ENCODE data around the gene TBX6. TPM values are rescaled to one million over a fixed set of nuclear protein-coding genes. Genes with fewer than 3 reads are reported as not detected.
A peak's percentile ranks its signal among the peaks of the same experiment; 100 is the strongest.

The TBX6 gene
- total and polyA plus RNA-seq, 11 donors, result 0.26 to 0.95 (median 0.72) TPM; not detected in 1

- Histone ChIP-seq H3K36me3 (peaks cover 0 to 65% (median 58%) of the 10 kb centered on the region in 9 donors), H3K4me3 (peak overlapping the region; percentile 84 to 99 (median 96)), H3K9me3 (no peaks in the 10 kb centered on the region), H3K27ac (peak overlapping the region in 10 of 12 donors; percentile 92 to 100 (median 99)), H3K4me1 (peaks cover 0 to 65% (median 54%) of the 10 kb centered on the region in 12 donors), H3K27me3 (no peaks in the 10 kb centered on the region)
- TF ChIP-seq CTCF (IDR thresholded peaks at IDR 0.05) (no peak), POLR2A (IDR thresholded peaks at IDR 0.05) (no peak)
- intact Hi-C loops (cut with DNase I), result loop anchor here in 4 of 10 donors (5.0 to 10.0 kb wide), 4 partner anchors 57 to 457 kb away; partner anchors contain the start of genes MAPK3 (in 1 of the 4), MAZ (in 1 of the 4) and ZNF768 (in 1 of the 4)
- ATAC-seq (no peak), DNase-seq (no peak)
- WGBS, 4 donors, result 36 to 78% (median 51%) methylated on average over 6 of the region's 6 CpGs
Measured at GRCh38 chr16:30067584-30067916, 24.2 kb downstream of the TBX6 start.

- H3K36me3 ChIP-seq, result peaks cover 0 to 59% (median 52%) of the 10 kb centered on the region in 9 donors
- no peaks in the 10 kb centered on the region for H3K27me3 ChIP-seq
- WGBS, 4 donors, result 26 to 32% (median 28%) methylated on average over 9 to 21 of the region's 21 CpGs
- DNase-seq, result peak; percentile 63 to 74 (median 69)
- intact Hi-C loops (cut with DNase I), result loop anchor here in 4 of 10 donors (5.0 to 10.0 kb wide), 4 partner anchors 58 to 458 kb away; partner anchors contain the start of genes MAPK3 (in 1 of the 4), MAZ (in 1 of the 4) and ZNF768 (in 1 of the 4)
- peak overlapping the region; percentile 92 to 100 (median 99) for H3K27ac ChIP-seq
- H3K9me3 ChIP-seq, result no peaks in the 10 kb centered on the region
- H3K4me3 ChIP-seq, result peak overlapping the region; percentile 84 to 99 (median 96)
- TF ChIP-seq CTCF (IDR thresholded peaks at IDR 0.05) (no peak), POLR2A (IDR thresholded peaks at IDR 0.05) (no peak)
- H3K4me1 ChIP-seq, result peaks cover 0 to 65% (median 54%) of the 10 kb centered on the region in 12 donors
- ATAC-seq, result no peak
Measured at GRCh38 chr16:30066761-30067583, 24.8 kb downstream of the TBX6 start.

- TF ChIP-seq CTCF (IDR thresholded peaks at IDR 0.05), result no peak
- no peak for TF ChIP-seq POLR2A (IDR thresholded peaks at IDR 0.05)
- Histone ChIP-seq H3K4me1 (peaks cover 0 to 62% (median 54%) of the 10 kb centered on the region in 12 donors), H3K9me3 (no peaks in the 10 kb centered on the region), H3K4me3 (peak overlapping the region; percentile 84 to 99 (median 96)), H3K27me3 (no peaks in the 10 kb centered on the region), H3K36me3 (peaks cover 0 to 51% (median 44%) of the 10 kb centered on the region in 9 donors), H3K27ac (peak overlapping the region; percentile 92 to 100 (median 99))
- WGBS, 4 donors, result 0 to 1% (median 0%) methylated on average over 24 to 44 of the region's 44 CpGs
- intact Hi-C loops (cut with DNase I), result loop anchor here in 4 of 10 donors (1.0 to 10.0 kb wide), 6 partner anchors 26 to 593 kb away; partner anchors contain the start of genes FBRS (in 1 of the 4), MAPK3 (in 1 of the 4), MAZ (in 1 of the 4) and ZNF768 (in 1 of the 4)
- DNase-seq (peak in 2 of 5 donors; percentile 48 to 74), ATAC-seq (peak in 3 of 4 donors; percentile 0 to 6 (median 1))
Measured at GRCh38 chr16:30065943-30066760, 25.6 kb downstream of the TBX6 start.

Measured in heart left ventricle (tissue), 16 donors.